Activated T-cell treated with anti-CD3 and anti-CD28 coated beads for 4 hours (primary cell): ENCODE results near the gene LYZL4.

Experiments
- DNase-seq: peaks from one replicate; pipeline ENCODE4 v3.0.0-alpha.2; 2020

Gene LYZL4

DNA sequence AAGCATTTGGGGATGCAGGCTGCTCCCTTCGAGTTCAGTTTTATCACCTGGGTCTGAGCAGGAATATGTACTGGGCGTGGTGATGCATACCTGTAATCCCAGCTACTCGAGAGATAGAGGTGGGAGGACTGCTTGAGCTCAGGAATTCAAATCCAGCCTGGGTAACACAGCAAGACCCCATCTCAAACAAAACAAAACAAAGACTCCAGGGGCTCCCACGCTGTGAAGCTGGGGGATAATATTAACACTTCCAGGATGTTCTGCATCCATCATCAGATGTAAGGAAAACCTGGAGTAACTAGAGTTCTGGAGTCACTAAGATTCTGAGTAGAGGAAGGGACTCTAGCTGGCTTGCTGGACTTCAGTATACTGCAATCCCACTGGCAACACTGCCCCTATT lies 40.6 kb downstream of the LYZL4 start:
- DNase-seq: no peak

DNA sequence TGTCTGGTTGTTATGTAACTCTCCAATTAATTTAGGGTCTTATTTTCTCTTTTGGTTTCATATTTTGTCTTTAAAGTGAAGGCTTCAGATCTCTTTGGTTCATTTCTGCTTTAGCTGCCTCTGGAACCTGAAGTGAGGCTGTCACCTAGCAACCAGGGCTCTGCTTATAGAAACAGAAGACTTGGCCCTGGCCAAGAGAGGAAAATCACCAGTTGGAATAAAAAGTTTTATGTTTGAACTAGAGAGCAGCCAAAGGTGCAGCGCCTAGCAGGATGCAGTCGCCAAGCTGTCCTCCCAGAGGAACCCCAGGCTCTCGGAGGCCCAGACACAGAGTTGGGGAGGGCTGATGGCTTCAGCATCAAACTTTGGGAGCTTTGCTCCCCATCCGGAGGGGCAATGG lies 41.1 kb downstream of the LYZL4 start:
- DNase-seq: no peak

DNA sequence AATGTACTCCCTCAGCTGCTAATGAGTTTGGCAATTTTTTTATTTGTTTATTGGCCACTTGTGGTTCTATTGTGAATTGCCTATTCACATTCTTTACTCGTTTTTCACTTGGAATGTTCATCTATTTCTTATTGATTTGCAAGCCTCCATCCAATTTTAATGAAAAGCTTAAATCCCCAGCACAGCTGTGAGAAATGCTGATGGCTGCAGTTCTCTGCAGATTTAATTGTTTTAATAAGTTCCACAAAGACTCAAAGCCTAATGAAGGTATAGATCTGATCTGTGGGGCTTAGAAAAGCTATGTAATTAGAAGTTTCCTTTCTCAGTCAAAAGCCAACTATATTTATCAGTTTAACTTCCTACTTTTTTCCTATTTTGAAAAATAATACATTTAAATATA lies 41.5 kb downstream of the LYZL4 start:
- no peak for DNase-seq

DNA sequence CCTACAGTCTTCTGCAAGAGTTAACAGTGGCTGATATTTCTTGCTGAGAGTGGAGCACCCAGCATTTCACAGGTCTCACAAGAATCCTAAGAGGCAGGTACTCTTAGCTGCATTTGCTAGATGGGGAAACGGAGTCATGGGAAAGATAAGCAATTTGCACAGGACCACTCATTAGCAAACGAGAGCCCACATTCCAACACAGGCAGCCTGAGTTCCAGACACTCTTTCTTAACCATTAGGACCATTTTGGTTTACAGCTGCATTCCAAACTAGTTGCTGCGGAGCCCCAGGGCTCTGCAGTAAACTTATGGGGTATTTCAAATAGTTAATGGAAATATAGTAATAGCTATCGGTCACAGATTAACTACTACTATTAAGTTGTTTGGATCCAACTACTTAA lies 42.5 kb downstream of the LYZL4 start:
- DNase-seq: no peak

DNA sequence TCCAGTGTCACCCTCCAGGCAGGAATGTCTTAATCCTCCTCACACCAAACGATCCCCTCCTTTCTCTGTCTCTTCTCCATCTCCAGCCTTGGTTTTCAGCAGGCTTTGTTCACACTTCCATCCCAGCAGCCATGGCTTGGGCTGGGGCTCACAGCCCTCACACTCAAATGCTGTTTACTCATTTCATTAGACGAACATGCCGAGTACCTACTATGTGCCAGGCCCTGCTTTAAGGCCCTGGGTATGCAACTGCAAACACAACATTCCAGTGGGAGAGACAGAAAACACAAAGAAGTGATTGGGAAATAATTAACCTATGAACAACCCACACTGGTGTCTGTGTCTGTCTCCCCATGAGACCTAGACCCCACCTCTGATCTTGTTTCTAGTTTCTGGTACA lies 43.9 kb downstream of the LYZL4 start:
- no peak for DNase-seq

DNA sequence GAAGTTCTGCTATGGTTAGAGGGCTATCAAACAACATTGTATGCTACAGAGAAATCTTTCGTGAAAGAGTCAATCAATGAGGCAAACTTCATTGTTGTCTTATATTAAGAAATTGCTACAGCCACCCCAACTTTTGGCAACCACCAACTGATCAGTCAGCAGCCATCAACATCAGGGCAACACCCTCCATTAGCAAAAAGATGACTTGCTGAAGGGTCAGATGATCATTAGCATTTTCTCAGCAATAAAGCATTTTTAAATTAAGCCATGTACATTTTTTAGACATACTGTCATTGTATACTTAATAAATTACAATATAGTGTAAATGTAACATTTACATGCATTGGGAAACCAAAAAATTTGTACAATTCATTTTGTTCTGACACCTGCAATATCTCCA lies 53.1 kb downstream of the LYZL4 start:
- DNase-seq: no peak

DNA sequence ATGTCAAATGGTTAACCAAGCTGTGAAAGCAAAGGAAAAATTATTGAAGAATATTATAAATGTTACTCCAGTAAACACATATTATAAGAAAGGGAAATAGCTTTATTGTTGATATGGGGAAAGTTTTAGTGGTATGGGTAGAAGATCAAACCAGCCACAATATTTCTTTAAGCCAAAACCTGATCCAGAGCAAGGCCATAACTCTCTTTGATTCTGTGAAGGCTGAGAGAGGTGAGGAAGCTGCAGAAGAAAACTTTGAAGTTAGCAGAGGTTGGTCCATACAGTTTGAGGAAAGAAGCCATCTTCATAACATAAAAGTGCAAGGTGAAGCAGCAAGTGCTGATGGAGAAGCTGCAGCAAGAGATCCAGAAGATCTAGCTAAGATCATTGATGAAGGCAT lies 54.8 kb downstream of the LYZL4 start:
- DNase-seq: no peak

DNA sequence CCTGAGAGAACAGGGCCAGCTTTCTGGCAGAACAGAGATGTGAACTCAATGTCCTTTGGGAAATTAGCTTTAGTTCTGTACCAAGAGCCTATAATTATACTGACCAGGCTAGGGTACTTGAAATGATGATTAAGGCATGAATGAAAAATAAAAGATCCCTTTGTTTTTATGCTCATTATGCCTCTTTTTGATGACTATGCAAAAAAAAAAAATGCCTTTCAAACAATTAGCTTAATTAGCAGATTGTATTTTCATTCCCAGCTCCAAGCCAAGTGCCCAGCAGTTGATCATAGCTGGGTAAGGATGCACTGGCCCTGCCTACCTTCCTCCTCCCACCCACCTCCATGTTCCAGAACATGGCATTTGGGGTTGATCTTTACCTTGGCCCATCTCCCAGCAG lies 56.8 kb downstream of the LYZL4 start:
- no peak for DNase-seq

DNA sequence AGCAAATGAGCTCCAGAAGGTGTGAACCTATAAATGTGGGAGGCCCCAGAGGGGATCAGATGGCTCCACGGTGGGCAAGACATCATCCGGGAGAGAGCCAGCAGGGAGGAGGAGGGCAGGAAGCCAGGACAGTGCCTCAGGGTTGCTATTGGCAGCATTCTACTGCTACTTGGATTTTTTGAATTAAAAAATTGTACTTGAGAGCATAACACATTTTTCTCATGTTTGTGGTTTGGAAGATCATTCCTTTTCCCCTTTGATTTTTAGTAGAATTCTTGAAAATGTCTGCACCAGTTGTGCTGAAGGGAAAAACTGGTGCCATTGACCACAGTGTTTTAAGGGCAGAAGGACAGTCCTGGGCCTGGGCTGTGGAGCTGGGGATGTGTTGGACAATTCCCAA lies 59.2 kb downstream of the LYZL4 start:
- no peak for DNase-seq

DNA sequence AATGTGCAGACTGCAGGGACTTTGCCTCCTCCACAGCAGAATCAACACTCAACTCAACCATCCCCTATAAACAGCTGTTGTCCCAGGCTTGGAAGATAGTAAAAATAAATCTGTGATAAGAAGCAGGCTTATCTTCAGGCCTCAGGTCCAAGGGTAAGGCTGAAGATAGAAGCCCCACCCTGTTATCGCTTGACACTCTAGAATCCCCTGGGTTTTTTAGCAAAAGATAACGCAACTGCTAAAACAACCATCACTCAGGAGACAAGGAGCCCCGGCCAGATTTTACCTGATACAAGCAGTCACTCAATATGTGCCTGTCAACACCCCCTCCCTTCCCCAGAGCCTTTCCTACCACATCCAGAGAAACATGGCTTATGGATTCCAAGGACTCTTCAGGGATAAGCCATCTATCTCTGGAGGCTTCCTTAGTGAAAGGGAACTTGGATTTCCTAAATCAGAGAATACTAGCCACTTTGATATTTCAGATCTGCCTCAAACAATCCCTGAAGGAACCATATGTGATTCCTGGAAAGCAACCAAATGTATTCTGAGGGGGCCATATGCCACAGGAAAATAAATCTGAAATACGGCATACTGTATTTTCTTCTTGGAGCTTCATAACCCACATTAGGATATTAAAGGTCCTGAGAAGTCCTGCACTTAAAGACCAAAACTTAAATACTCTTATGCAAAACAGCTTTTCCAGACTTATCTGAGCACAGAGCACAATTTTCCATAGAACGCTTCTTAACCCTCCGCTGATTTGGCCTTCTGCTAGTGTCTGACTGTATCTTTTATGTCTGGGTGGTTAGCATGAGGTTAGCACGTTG lies 60.4 kb downstream of the LYZL4 start:
- DNase-seq: no peak

DNA sequence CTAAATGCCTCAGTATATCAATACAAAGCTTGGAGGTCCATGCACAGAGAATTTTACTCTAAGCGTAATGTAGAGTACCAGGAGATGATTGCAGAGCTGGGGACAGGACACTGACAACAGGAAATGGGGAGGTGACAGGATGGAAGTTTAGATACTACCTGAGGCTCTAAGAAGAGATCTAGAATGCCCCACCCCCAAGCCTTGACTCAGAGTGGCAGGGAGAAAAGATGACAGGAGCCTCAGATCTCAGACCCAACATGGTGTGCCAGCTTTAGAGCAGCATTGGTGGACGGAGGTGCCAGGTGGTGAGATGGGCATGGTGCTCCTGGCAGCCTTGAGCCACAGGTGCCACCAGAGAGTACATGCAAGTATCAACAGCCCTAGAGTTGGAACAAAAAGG lies 62.5 kb downstream of the LYZL4 start:
- DNase-seq: no peak
